DOHH2 (cell line): ENCODE measurements around the gene RAD51B.

Source experiments
- H3F3A ChIP-seq: fragments of 200-600 bp; sonication (generic), shearing (Covaris generic); 2 replicates; pipeline ENCODE4 v1.6.0; 2016; ENCODE audit warnings: antibody characterized with exemption, mild to moderate bottlenecking; ENCODE audit not compliant: control insufficient read depth, insufficient read depth
- H3K27ac ChIP-seq: fragments of 200-600 bp; sonication (generic); 2 replicates; pipeline ENCODE4 v1.5.1; 2014; ENCODE audit warnings: low read depth, mild to moderate bottlenecking, low read length, moderate library complexity
- H3K27me3 ChIP-seq: fragments of 200-600 bp; sonication (generic); 2 replicates; pipeline ENCODE4 v1.6.1; 2014; ENCODE audit warnings: mild to moderate bottlenecking, low read length, mixed read lengths; ENCODE audit not compliant: control insufficient read depth
- H3K36me3 ChIP-seq: fragments of 200-600 bp; sonication (generic); 2 replicates; pipeline ENCODE4 v1.6.1; 2014; ENCODE audit warnings: mild to moderate bottlenecking, low read length, moderate library complexity, mixed read lengths; ENCODE audit not compliant: control insufficient read depth
- H3K4me1 ChIP-seq: fragments of 200-600 bp; sonication (generic); 2 replicates; pipeline ENCODE4 v1.6.1; 2014; ENCODE audit warnings: mild to moderate bottlenecking, low read length, mixed read lengths; ENCODE audit not compliant: control insufficient read depth
- H3K4me2 ChIP-seq: fragments of 200-600 bp; sonication (generic); 2 replicates; pipeline ENCODE4 v1.6.0; 2014; ENCODE audit warnings: mild to moderate bottlenecking, low read length, moderate library complexity
- H3K4me3 ChIP-seq: fragments of 200-600 bp; sonication (generic); 2 replicates; pipeline ENCODE4 v1.5.1; 2014; ENCODE audit warnings: mild to moderate bottlenecking, low read length, mixed read lengths
- H3K79me2 ChIP-seq: fragments of 200-600 bp; sonication (generic); 2 replicates; pipeline ENCODE4 v1.6.1; 2014; ENCODE audit warnings: mild to moderate bottlenecking, low read length, mixed read lengths; ENCODE audit not compliant: control insufficient read depth
- H3K9me2 ChIP-seq: fragments of 200-600 bp; sonication (generic); replicated peaks from 2 replicates; pipeline ENCODE4 v1.6.1; 2014; ENCODE audit warnings: mild to moderate bottlenecking, low read length, mixed read lengths; ENCODE audit not compliant: control insufficient read depth
- H3K9me3 ChIP-seq: fragments of 200-600 bp; sonication (generic); 2 replicates; pipeline ENCODE4 v1.6.1; 2014; ENCODE audit warnings: antibody characterized with exemption, low read length, mixed read lengths; ENCODE audit not compliant: control insufficient read depth, insufficient read depth
- H4K20me1 ChIP-seq: fragments of 200-600 bp; sonication (generic); 2 replicates; pipeline ENCODE4 v1.6.0; 2014; ENCODE audit warnings: low read depth, mild to moderate bottlenecking, antibody characterized with exemption, low read length, moderate library complexity; ENCODE audit not compliant: control insufficient read depth, insufficient read depth
- EZH2phosphoT487 ChIP-seq: fragments of 200-600 bp; sonication (generic); IDR thresholded peaks from 2 replicates; pipeline ENCODE4 v1.6.1; 2017; ENCODE audit warnings: borderline replicate concordance, mild to moderate bottlenecking, antibody characterized with exemption, low read length, moderate library complexity, mixed read lengths
- TF ChIP-seq, protein P1 (sequence below): fragments of 200-600 bp; sonication (generic); IDR thresholded peaks from one replicate; pipeline ENCODE4 v1.5.1; 2014; ENCODE audit warnings: antibody characterized with exemption, mild to moderate bottlenecking, low read depth, low read length; ENCODE audit not compliant: poor library complexity, severe bottlenecking

The RAD51B gene

DNA sequence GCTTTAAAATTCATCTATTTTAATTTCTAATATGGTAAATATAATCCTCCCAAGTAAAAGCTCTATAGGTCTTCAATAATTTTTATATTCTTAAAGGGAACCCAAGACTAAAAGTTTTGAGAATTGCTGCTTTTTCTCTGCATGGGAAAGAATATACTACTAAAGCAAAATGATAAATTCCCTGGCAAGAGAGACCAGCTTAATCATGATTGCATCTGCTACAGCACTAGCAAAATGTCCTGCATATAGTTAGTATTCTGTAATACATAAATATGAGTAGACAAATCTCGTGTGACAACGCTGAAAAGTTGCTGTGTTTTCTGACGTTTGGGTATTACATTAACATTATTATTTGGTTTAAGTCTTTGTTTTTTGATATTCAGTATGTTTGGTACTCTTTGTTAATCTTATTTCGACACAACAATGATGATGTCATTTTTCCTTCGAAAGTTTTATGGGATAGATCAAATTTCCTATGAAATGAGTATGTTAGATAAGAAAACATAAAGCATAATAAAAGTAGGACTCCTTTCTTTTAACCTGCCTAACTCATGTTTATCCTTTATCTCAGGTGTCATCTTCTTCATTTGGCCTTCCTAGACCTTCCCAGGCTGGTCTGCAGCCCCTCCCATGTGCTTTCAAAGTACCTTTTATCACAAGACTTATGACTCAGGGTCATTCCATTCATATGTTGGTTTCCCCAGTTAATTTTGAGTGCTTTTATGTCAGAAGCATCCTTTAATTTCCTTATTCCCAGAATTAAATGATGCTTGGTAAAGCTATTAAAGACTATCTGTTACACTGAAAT is 321.9 kb downstream of the RAD51B start:
- Histone ChIP-seq H3K9me3 (no peaks in the 10 kb centered on the region), H3K4me3 (no peak overlapping the region), H3K4me2 (no peak overlapping the region), H3K36me3 (no peaks in the 10 kb centered on the region), H4K20me1 (no peaks in the 10 kb centered on the region), H3K4me1 (no peaks in the 10 kb centered on the region), H3F3A (no peaks in the 10 kb centered on the region), H3K27ac (no peak overlapping the region), H3K9me2 (no peaks in the 10 kb centered on the region), H3K79me2 (no peaks in the 10 kb centered on the region), H3K27me3 (no peaks in the 10 kb centered on the region)
- no peak for TF ChIP-seq EZH2phosphoT487
- TF ChIP-seq, protein P1, sequence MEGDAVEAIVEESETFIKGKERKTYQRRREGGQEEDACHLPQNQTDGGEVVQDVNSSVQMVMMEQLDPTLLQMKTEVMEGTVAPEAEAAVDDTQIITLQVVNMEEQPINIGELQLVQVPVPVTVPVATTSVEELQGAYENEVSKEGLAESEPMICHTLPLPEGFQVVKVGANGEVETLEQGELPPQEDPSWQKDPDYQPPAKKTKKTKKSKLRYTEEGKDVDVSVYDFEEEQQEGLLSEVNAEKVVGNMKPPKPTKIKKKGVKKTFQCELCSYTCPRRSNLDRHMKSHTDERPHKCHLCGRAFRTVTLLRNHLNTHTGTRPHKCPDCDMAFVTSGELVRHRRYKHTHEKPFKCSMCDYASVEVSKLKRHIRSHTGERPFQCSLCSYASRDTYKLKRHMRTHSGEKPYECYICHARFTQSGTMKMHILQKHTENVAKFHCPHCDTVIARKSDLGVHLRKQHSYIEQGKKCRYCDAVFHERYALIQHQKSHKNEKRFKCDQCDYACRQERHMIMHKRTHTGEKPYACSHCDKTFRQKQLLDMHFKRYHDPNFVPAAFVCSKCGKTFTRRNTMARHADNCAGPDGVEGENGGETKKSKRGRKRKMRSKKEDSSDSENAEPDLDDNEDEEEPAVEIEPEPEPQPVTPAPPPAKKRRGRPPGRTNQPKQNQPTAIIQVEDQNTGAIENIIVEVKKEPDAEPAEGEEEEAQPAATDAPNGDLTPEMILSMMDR = no peak

- H3K27ac ChIP-seq = no peak overlapping the region
Measured at GRCh38 chr14:68143341-68143841, 323.8 kb downstream of the RAD51B start.

GRCh38 chr14:68144051-68144681 is 324.6 kb downstream of the RAD51B start:
- H3K4me1 ChIP-seq = no peaks in the 10 kb centered on the region
- no peaks in the 10 kb centered on the region for H3K36me3 ChIP-seq
- no peaks in the 10 kb centered on the region for H3K9me2 ChIP-seq
- no peak overlapping the region for H3K4me3 ChIP-seq
- H4K20me1 ChIP-seq = no peaks in the 10 kb centered on the region
- TF ChIP-seq, protein P1 = no peak
- no peak for TF ChIP-seq EZH2phosphoT487
- H3K27ac ChIP-seq = no peak overlapping the region
- H3K27me3 ChIP-seq = no peaks in the 10 kb centered on the region
- H3K4me2 ChIP-seq = no peak overlapping the region
- no peaks in the 10 kb centered on the region for H3K79me2 ChIP-seq
- H3F3A ChIP-seq = no peaks in the 10 kb centered on the region
- H3K9me3 ChIP-seq = peaks cover 5% of the 10 kb centered on the region; the same call in 1 of the 2 replicates

More at GRCh38 chr14:68143341-68143841, 323.8 kb downstream of the RAD51B start:
- no peaks in the 10 kb centered on the region for H3K36me3 ChIP-seq
- H3K4me3 ChIP-seq = no peak overlapping the region
- no peak overlapping the region for H3K4me2 ChIP-seq
- no peaks in the 10 kb centered on the region for H3K4me1 ChIP-seq
- no peaks in the 10 kb centered on the region for H3K27me3 ChIP-seq
- no peaks in the 10 kb centered on the region for H3K9me2 ChIP-seq
- H3F3A ChIP-seq = no peaks in the 10 kb centered on the region
- no peaks in the 10 kb centered on the region for H4K20me1 ChIP-seq
- H3K9me3 ChIP-seq = peaks cover 3% of the 10 kb centered on the region; the same call in 1 of the 2 replicates
- TF ChIP-seq, protein P1 = no peak
- no peak for TF ChIP-seq EZH2phosphoT487
- no peaks in the 10 kb centered on the region for H3K79me2 ChIP-seq
